NCI-H1048 (cell line): ENCODE measurements around the gene KRT16.
"Not testable (repeated sequence)": the region's sequence is repeated elsewhere in the genome, so short reads cannot be mapped to it uniquely, and the experiment has no call there.

Experiments
- DNase-seq: peaks from one replicate; lab custom pipeline; 2025; lab: John Stamatoyannopoulos, UW

Gene KRT16

DNA sequence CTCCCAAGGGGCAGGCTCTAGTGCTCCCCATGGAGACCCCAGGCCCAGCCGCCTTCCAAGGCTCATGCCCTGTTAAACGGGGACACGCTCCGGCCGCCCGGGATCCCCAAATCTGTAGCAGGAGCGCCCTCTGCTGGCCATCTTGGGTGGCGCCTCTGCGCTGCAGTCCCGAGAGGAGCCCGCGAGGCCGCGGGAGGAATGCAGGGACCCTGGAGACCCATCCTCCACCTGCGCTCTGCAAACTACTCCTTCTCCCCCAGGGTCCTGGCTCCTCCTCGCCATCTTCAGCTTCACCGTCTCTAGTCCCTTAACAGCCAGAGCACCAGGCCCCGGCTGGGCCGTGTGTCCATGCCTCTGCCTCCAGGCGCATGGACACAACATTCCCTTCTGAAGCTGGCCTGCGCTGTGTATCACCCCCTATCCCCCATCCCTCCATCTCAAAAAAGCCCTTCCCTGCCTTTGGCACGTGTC is 35.4 kb upstream of the KRT16 start:
- peak; percentile 62 for DNase-seq

GRCh38 chr17:41647038-41647813 is 34.7 kb upstream of the KRT16 start:
- no peak for DNase-seq

GRCh38 chr17:41642252-41643156 is 29.9 kb upstream of the KRT16 start:
- DNase-seq, result no peak

DNA sequence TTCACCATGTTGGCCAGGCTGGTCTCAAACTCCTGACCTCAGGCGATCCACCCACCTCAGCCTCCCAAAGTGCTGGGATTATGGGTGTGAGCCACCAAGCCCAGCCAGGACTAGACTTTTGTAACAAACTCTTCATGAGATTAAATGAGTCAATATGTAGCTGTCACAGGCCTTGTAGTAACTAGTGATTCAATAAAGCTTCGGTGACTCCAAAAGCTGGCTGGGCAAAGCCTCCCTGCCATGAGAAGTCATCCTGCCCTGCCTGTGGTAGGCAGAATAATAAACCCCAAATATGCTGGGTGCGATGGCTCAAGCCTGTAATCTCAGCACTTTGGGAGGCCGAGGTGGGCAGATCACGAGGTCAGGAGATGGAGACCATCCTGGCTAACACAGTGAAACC is 28.0 kb upstream of the KRT16 start:
- DNase-seq, result not testable (repeated sequence)

GRCh38 chr17:41639492-41640473 is 27.2 kb upstream of the KRT16 start:
- no peak for DNase-seq

GRCh38 chr17:41638941-41639340 is 26.4 kb upstream of the KRT16 start:
- no peak for DNase-seq

GRCh38 chr17:41638194-41638593 is 25.6 kb upstream of the KRT16 start:
- no peak for DNase-seq

DNA sequence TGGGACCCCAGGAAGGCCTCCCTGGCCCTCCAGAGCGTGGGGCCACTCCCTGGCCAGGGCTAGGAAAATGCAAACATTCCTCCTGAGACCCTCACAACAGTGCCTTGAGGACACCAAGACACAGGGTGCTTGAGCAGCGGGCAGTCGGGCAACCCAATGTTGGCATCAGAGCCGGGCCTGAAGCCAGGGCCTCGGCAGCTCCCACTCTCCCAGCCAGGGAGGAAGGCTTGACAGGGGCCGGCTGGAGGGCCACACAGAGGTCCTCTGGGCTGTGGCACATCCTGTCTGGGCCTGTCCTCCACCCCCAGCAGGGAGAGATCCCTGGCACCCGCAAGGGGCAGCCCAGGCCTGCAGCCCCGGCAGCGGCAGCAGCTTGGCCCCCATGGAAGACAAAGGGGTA is 24.1 kb upstream of the KRT16 start:
- no peak for DNase-seq

DNA sequence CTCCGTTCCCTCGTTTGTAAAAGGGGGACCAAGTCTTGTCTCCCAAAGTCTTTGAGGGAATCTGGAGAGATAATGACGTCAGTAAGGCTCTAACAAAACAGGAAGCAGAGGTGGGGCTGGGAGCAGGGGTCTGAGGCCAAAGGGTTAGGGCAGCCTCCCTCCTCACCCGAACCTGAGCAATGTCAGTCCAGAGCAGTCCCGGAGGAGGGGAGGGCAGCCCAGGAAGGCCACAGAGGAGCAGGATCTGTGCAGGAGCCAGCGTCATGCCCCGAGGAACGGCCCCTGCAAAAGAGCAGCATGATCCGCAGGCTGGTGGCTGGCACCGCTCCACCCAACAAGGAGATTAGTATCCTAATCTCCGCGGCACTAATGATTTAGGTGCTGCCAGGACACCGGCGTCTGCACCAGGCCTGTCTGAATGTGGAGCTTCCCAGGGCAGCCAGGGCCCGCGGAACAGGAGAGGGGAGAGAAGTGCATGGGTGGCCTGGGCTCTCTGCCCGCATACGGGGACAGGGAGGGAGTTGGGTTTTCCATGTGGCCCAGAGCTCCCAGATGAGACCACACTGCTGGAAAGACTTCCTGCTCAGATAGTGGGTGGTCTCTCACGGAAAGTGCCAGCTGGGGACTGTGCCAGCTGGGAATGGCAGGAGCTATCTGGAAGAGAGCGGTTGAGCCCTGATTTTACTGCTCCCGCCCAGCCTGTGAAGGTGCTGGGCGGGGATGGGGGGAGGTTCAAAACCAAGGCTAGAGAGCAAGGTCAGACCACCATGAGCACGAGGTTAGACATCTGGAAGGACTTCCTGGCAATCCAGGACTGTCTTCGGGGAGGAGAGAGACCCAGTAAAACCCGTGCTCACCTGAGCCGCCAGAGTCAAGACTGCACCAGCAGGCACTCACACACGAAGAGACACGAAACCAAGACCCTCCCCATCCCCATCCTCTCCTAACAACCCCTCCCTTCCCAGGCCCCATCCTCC is 22.8 kb upstream of the KRT16 start:
- DNase-seq, result no peak

GRCh38 chr17:41634639-41635038 is 22.1 kb upstream of the KRT16 start:
- no peak for DNase-seq

GRCh38 chr17:41633556-41634199 is 21.1 kb upstream of the KRT16 start:
- no peak for DNase-seq

DNA sequence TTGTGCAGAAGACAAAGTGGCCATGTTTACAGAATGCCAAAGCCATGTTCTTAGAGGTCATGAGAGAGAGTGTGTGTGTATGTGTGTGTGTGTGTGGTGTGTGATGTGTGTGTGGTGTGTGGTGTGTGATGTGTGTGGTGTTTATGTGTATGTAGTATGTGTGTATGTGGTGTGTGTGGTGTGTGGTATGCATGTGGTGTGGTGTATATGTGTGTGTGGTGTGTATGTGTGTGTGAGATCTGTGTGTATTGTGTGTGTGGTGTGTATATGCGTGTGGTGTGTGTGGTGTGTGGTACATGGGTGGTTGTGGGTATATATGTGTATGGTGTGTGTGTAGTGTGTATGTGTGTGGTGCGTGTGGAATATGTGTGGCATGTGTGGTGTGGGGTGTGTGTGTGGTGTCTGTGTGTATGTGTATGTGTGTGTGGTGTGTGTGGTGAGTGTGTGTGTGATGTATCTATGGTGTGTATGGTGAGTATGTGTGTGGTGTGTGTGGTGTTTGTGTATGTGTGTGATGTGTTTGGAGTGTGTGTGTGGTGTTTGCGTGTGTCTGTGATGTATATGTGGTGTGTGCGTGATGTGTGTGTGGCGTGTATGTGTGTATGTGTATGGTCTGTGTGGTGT is 20.0 kb upstream of the KRT16 start:
- DNase-seq, result no peak

DNA sequence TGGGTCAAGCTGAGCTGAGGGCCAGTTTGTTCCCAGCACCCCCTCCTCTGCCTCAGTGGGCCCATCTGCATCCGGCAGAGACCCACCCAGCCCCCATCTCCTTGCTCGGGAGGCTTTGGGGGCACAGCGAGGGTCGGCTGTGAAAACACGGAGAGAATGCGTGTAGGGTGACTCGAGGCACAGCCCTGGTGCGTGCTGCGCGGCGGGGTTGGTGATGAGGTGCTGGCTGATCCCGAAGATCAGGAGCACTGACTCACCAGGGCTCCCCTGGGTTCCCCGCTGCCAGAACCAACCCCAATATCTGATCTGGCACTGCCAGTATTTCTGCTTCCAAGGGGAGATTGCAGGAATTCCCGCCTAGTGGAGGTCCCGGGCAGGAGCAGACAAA is 19.3 kb upstream of the KRT16 start:
- DNase-seq, result no peak

DNA sequence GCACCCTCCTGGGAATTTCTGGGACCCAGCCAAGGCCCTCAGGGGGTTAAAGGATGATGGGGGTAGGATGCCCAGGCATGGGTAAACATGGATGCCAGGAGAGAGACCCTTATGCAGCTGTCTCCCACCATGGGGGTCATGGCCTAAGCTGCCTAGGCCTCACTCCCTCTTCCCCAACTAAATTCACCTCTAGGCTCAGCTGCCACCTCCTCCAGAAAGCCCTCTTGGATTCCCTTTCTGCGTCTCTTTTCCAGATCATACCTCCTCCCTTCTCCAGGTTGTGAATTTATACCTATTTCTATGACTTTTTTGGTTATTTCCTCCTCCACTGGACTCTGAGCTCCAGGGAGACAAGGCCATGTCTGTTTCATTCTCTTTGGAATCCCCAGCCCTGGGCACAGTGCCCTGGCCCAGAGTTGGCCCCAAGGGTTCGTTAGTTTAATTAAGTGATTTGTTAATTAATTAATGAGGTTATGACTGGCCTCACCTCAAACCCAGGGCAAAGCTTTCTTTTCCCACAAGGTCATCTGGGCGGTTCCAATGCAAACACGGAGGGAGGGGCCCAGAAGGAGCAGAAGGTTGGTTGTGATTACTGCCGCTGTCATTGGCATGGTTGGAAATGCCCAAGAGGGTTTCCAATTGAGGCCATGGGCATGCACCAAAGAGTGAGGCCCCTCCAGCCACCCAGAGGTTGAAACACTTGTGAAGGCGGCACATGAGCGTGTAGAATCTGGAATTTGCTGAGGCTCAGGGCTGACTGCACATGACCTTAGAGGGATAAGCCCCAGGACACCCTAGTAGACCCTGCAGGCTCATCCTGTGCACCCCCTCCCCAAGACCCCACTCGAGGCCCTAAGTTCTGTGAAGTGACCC is 18.7 kb upstream of the KRT16 start:
- no peak for DNase-seq

- no peak for DNase-seq
These were observed 17.5 kb upstream of the KRT16 start for GRCh38 chr17:41629826-41630670.

- no peak for DNase-seq
These were observed 16.7 kb upstream of the KRT16 start for GRCh38 chr17:41629316-41629715.

DNA sequence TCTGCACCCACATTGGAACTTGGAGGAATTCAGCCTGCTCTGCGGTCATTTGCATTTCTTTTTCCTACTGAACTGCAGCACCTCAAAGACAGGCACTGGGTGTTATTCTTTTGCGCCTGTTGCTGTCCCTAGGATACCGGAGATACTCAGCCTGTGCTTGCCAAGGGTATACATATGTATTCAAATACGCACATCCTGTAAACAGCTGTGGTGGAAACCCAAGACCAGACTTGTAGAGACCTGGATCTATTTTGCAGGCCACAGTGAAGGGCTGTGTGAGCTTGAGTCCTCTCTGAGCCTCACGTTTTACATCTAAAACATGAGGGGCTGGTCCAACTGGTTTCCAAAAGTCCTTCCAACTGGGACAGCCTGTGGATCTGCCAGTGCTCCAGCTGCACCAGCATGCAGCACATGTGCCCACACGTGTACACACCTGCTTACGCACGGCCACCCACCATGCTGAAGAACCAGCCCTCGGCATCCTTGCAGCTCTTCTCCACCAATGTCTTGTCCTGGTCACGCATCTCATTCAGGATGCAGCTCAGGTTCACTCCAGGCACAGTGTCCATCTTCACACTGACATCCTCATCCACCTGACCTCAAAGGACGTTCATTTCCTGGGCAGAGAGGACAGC is 16.2 kb upstream of the KRT16 start:
- DNase-seq, result not testable (repeated sequence)
